GM12878 (cell line): ENCODE data around the gene EDARADD. TPM values are rescaled to one million over a fixed set of nuclear protein-coding genes. Genes with fewer than 3 reads are reported as not detected.

ENCODE experiments used
- ATAC-seq: fragments of 200-7000 bp; cut with Tn5 transposase; 3 replicates; pipeline ENCODE4 v1.9.1; 2020; ENCODE audit warnings: mild to moderate bottlenecking, moderate library complexity
- BruUV-seq: library from RNA; stranded (reverse); fragments of 400-500 nt; replicated peaks from 2 replicates; lab custom pipeline; 2021; lab: Mats Ljungman, UMichigan
- CTCF ChIA-PET: fragments of 300-600 bp; sonication (Branson Sonifier 250); formaldehyde crosslinking; extraction: SDS; loops from one replicate; lab custom pipeline; 2021; ENCODE audit warnings: inconsistent platforms; lab: Yijun Ruan, JAX
- POLR2A ChIA-PET: fragments of 350-600 bp; formaldehyde crosslinking; extraction: SDS; loops from one replicate; lab custom pipeline; 2021; ENCODE audit warnings: inconsistent platforms; lab: Charles Lee
- RAD21 ChIA-PET: fragments of 300-600 bp; sonication (Branson Sonifier 250); formaldehyde crosslinking; loops from one replicate; lab custom pipeline; 2023; ENCODE audit warnings: antibody characterized with exemption; ENCODE audit not compliant: unreplicated experiment; lab: Charles Lee
- SMC1A ChIA-PET: fragments of 300-600 bp; sonication (Branson Sonifier 250); formaldehyde crosslinking; loops from one replicate; lab custom pipeline; 2023; ENCODE audit not compliant: unreplicated experiment, uncharacterized antibody; lab: Charles Lee
- DNase-seq: peaks from one replicate; pipeline ENCODE4 v3.0.0-alpha.2; 2011; ENCODE audit warnings: low read depth, low spot score
- FAIRE-seq: peaks from 3 replicates; lab custom pipeline; 2011; peaks lifted over from hg19 to GRCh38; lab: Jason Lieb, UNC
- H2AFZ ChIP-seq: 2 replicates; pipeline ENCODE4 v1.6.0; 2011; ENCODE audit warnings: low read depth, low read length, control low read depth; ENCODE audit not compliant: control insufficient read depth
- H3K27ac ChIP-seq: 2 replicates; pipeline ENCODE4 v1.5.1; 2011; ENCODE audit warnings: control low read depth; ENCODE audit not compliant: control insufficient read depth, insufficient read depth
- H3K27me3 ChIP-seq, 2 experiments: replicated peaks in 1 of 2; 2 replicates each; pipeline versions ENCODE4 v1.6.0 to v1.6.1; 2011; ENCODE audit warnings: low read length in 1 of 2; ENCODE audit not compliant: control insufficient read depth in 2 of 2, insufficient read depth in 2 of 2
- H3K36me3 ChIP-seq, 2 experiments: 2 replicates each; pipeline ENCODE4 v1.5.1; 2011; ENCODE audit warnings: low read length in 1 of 2; ENCODE audit not compliant: control insufficient read depth in 2 of 2, insufficient read depth in 2 of 2
- H3K4me1 ChIP-seq: 2 replicates; pipeline ENCODE4 v1.6.1; 2011; ENCODE audit warnings: mild to moderate bottlenecking, low read length, moderate library complexity, mixed read lengths; ENCODE audit not compliant: control insufficient read depth, insufficient read depth
- H3K4me2 ChIP-seq: 2 replicates; pipeline ENCODE4 v1.6.0; 2011; ENCODE audit warnings: control low read depth; ENCODE audit not compliant: control insufficient read depth, insufficient read depth
- H3K4me3 ChIP-seq: fragments of 200-600 bp; sonication (generic); 2 replicates; pipeline ENCODE4 v1.5.1; 2016
- H3K79me2 ChIP-seq: 2 replicates; pipeline ENCODE4 v1.6.0; 2011; ENCODE audit warnings: low read length; ENCODE audit not compliant: control insufficient read depth, insufficient read depth
- H3K9ac ChIP-seq: 2 replicates; pipeline ENCODE4 v1.8.0; 2011; ENCODE audit warnings: low read length, control low read depth, mixed read lengths; ENCODE audit not compliant: control insufficient read depth, insufficient read depth
- H3K9me3 ChIP-seq: replicated peaks from 3 replicates; pipeline ENCODE4 v1.5.1; 2011; ENCODE audit warnings: mild to moderate bottlenecking, low read length; ENCODE audit not compliant: control insufficient read depth, insufficient read depth
- H4K20me1 ChIP-seq: 2 replicates; pipeline ENCODE4 v1.6.0; 2011; ENCODE audit not compliant: control insufficient read depth, insufficient read depth
- ATF7 ChIP-seq: fragments of 450-650 bp; IDR thresholded peaks from 2 replicates; pipeline ENCODE4 v1.6.1; 2016; ENCODE audit warnings: low read depth, mild to moderate bottlenecking
- BMI1 ChIP-seq: fragments of 450-650 bp; IDR thresholded peaks from 2 replicates; pipeline ENCODE4 v1.6.1; 2016; ENCODE audit warnings: mild to moderate bottlenecking, moderate library complexity, borderline replicate concordance
- CEBPB ChIP-seq, 2 experiments: fragments of 150-350 bp in 1 of 2; IDR thresholded peaks; 2 replicates each; pipeline ENCODE4 v1.6.1; 2012 to 2014; ENCODE audit warnings: low read depth in 2 of 2, low read length in 2 of 2, borderline replicate concordance in 1 of 2, inconsistent platforms in 1 of 2
- E4F1 ChIP-seq: fragments of 450-650 bp; IDR thresholded peaks from 2 replicates; pipeline ENCODE4 v1.6.1; 2018; ENCODE audit warnings: borderline replicate concordance, mild to moderate bottlenecking; ENCODE audit not compliant: partially characterized antibody
- FOXK2 ChIP-seq: fragments of 450-650 bp; IDR thresholded peaks from 2 replicates; pipeline ENCODE4 v1.6.1; 2017; ENCODE audit warnings: mild to moderate bottlenecking, moderate library complexity
- GATAD2B ChIP-seq: fragments of 450-650 bp; conservative IDR thresholded peaks from 2 replicates; pipeline ENCODE4 v1.6.1; 2017; ENCODE audit warnings: low read depth, mild to moderate bottlenecking, moderate library complexity
- HDAC6 ChIP-seq: fragments of 200-600 bp; sonication (generic); IDR thresholded peaks from one replicate; pipeline ENCODE4 v1.8.0; 2017; ENCODE audit warnings: antibody characterized with exemption; ENCODE audit not compliant: unreplicated experiment
- IRF4 ChIP-seq: IDR thresholded peaks from 2 replicates; pipeline ENCODE4 v1.6.1; 2011; ENCODE audit warnings: low read depth, low read length
- JUNB ChIP-seq: IDR thresholded peaks from 2 replicates; pipeline ENCODE4 v1.6.1; 2016; ENCODE audit warnings: antibody characterized with exemption, mild to moderate bottlenecking
- LARP7 ChIP-seq: fragments of 450-650 bp; IDR thresholded peaks from 2 replicates; pipeline ENCODE4 v1.6.1; 2017; ENCODE audit warnings: mild to moderate bottlenecking
- NKRF ChIP-seq: fragments of 450-650 bp; conservative IDR thresholded peaks from 2 replicates; pipeline ENCODE4 v1.6.1; 2017; ENCODE audit warnings: mild to moderate bottlenecking, moderate library complexity
- PAX8 ChIP-seq: fragments of 450-650 bp; IDR thresholded peaks from 2 replicates; pipeline ENCODE4 v1.6.1; 2017; ENCODE audit warnings: mild to moderate bottlenecking, moderate library complexity
- RELA ChIP-seq: fragments of 450-650 bp; IDR thresholded peaks from 2 replicates; pipeline ENCODE4 v1.8.0; 2014; ENCODE audit warnings: borderline replicate concordance; ENCODE audit not compliant: partially characterized antibody
- RFX5 ChIP-seq: IDR thresholded peaks from 2 replicates; pipeline ENCODE4 v1.6.1; 2011; ENCODE audit warnings: low read depth, low read length, improper control_type of control experiment
- SKIL ChIP-seq: fragments of 450-650 bp; IDR thresholded peaks from 2 replicates; pipeline ENCODE4 v1.6.1; 2017; ENCODE audit warnings: mild to moderate bottlenecking, low read depth, inconsistent platforms; ENCODE audit not compliant: poor library complexity, severe bottlenecking
- SREBF2 ChIP-seq: IDR thresholded peaks from 2 replicates; pipeline ENCODE4 v1.6.1; 2012; ENCODE audit warnings: mild to moderate bottlenecking, low read length
- SUPT20H ChIP-seq: IDR thresholded peaks from 2 replicates; pipeline ENCODE4 v1.6.1; 2011; ENCODE audit warnings: low read depth, mild to moderate bottlenecking, low read length, moderate library complexity, borderline replicate concordance; ENCODE audit not compliant: control insufficient read depth
- YBX1 ChIP-seq: fragments of 450-650 bp; IDR thresholded peaks from 2 replicates; pipeline ENCODE4 v1.6.1; 2016; ENCODE audit warnings: antibody characterized with exemption
- ZNF207 ChIP-seq: fragments of 450-650 bp; IDR thresholded peaks from 2 replicates; pipeline ENCODE4 v1.6.1; 2014; ENCODE audit warnings: antibody characterized with exemption, mild to moderate bottlenecking, borderline replicate concordance
- ZNF217 ChIP-seq: fragments of 450-650 bp; IDR thresholded peaks from 2 replicates; pipeline ENCODE4 v1.6.1; 2017; ENCODE audit warnings: antibody characterized with exemption, mild to moderate bottlenecking
- in situ Hi-C: fragments of 300-500 bp; cut with MboI; formaldehyde crosslinking; loops from 9 replicates; pipeline ENCODE4 v1.14.3; 2018; ENCODE audit warnings: mixed read lengths
- intact Hi-C: fragments of 100-400 bp; cut with micrococcal nuclease; formaldehyde crosslinking; loops from one replicate; pipeline ENCODE4 v1.14.2; 2022; ENCODE audit not compliant: unreplicated experiment
- polyA plus RNA-seq, 11 experiments: library from polyadenylated mRNA; depleted of rRNA in 4 of 11; unstranded in 6 of 11; stranded (reverse) in 5 of 11; fragments of >200 nt; fragmentation: Nextera tagmentation in 4 of 11; fragmentation: Illumina TruSeq in 1 of 11; extraction: Ambion mirVana in 4 of 11; extraction: Trizol in 1 of 11; gene quantifications; 1 replicate in 1 of 11; 2 replicates in 10 of 11; pipeline versions ENCODE4 v1.2.1 to v1.2.3, GENCODE V29; 2011 to 2016; ENCODE audit warnings: inconsistent platforms in 2 of 11, missing spikeins in 2 of 11, low read depth in 1 of 11
- total RNA-seq, 4 experiments: library from RNA; depleted of rRNA in 3 of 4; stranded (reverse); fragments of >200 nt in 3 of 4; fragmentation: Illumina TruSeq in 1 of 4; extraction: Trizol in 1 of 4; gene quantifications; 2 replicates each; pipeline versions ENCODE4 v1.2.1 to v1.2.3, GENCODE V29; 2013 to 2021

The EDARADD gene
- total and polyA plus RNA-seq, 10 of the 15 experiments (the other 5 are each of a cell fraction or from before 2014, with no cell fraction given) = 0.58 to 6.1 (median 4.7) TPM

- H3K36me3 ChIP-seq = no peaks in the 10 kb centered on the region
- CTCF ChIA-PET = no interaction called here
- H3K27ac ChIP-seq = no peak overlapping the region
- POLR2A ChIA-PET = no interaction called here
- FAIRE-seq = peak; percentile 70
- H4K20me1 ChIP-seq = no peaks in the 10 kb centered on the region
- no peaks in the 10 kb centered on the region for H3K27me3 ChIP-seq
- H3K4me1 ChIP-seq = peaks cover 9% of the 10 kb centered on the region
- in situ Hi-C loops (no loop called here), intact Hi-C loops (no loop called here)
- no peaks in the 10 kb centered on the region for H3K79me2 ChIP-seq
- BruUV-seq = no TSS peak
- no peaks in the 10 kb centered on the region for H3K9me3 ChIP-seq
- H3K4me3 ChIP-seq = no peak overlapping the region
- no peak overlapping the region for H3K4me2 ChIP-seq
- H2AFZ ChIP-seq = no peak overlapping the region
- no peak overlapping the region for H3K9ac ChIP-seq
- SMC1A ChIA-PET = no interaction called here
- DNase-seq = peak; percentile 13
- RAD21 ChIA-PET = interaction anchor here (0.6 kb wide), 1 partner anchor 197 kb away, joined by 3 read pairs; no protein-coding TSS in a partner anchor
- peak; percentile 28 for ATAC-seq
- TF ChIP-seq RELA (no peak), YBX1 (no peak), FOXK2 (no peak), ZNF207 (no peak), GATAD2B (no peak), SKIL (no peak), PAX8 (no peak), HDAC6 (no peak), NKRF (no peak), ATF7 (0 out of 2 replicates have a peak, but pooled peaks have one; percentile 9), IRF4 (no peak), BMI1 (no peak), LARP7 (no peak), SUPT20H (no peak), E4F1 (no peak), SREBF2 (no peak), RFX5 (no peak), CEBPB (IDR thresholded peaks at IDR 0.05; ENCODE audit: borderline replicate concordance in 1 of 2, low read depth in 2 of 2, low read length in 2 of 2) (no peak), ZNF217 (0 out of 2 replicates have a peak, but pooled peaks have one; percentile 28), JUNB (no peak)
These were observed 35.7 kb downstream of the EDARADD start for GRCh38 chr1:236429715-236430274.
